GM21390 (cell line): ENCODE results near the gene ELP6.
"Not testable (repeated sequence)": the region's sequence is repeated elsewhere in the genome, so short reads cannot be mapped to it uniquely, and the experiment has no call there.

Source experiments
- ATAC-seq: cut with Tn5 transposase; IDR thresholded peaks from one replicate; pipeline ENCODE4 v1.9.1; 2021; ENCODE audit not compliant: unreplicated experiment

Gene ELP6

GRCh38 chr3:47515100-47515499, 1.6 kb upstream of the ELP6 start:
- no peak for ATAC-seq

- ATAC-seq = no peak
These were observed 942 bp downstream of the ELP6 start for GRCh38 chr3:47512416-47513124.

- not testable (repeated sequence) for ATAC-seq
These were observed 8.2 kb downstream of the ELP6 start for GRCh38 chr3:47505267-47505666.

- ATAC-seq = no peak
These were observed 9.4 kb downstream of the ELP6 start for GRCh38 chr3:47504113-47504512.

GRCh38 chr3:47503033-47503432, 10.5 kb downstream of the ELP6 start:
- no peak for ATAC-seq

- no peak for ATAC-seq
These were observed 16.6 kb downstream of the ELP6 start for GRCh38 chr3:47496892-47497291.

GRCh38 chr3:47495886-47496285, 17.6 kb downstream of the ELP6 start:
- no peak for ATAC-seq

GRCh38 chr3:47495111-47495510, 18.4 kb downstream of the ELP6 start:
- no peak for ATAC-seq

- ATAC-seq = no peak
These were observed 21.7 kb downstream of the ELP6 start for GRCh38 chr3:47491777-47492176.

- ATAC-seq = no peak
These were observed 22.3 kb downstream of the ELP6 start for GRCh38 chr3:47491186-47491585.

- no peak for ATAC-seq
These were observed 26.2 kb downstream of the ELP6 start for GRCh38 chr3:47487265-47487664.

GRCh38 chr3:47485812-47486211, 27.7 kb downstream of the ELP6 start:
- no peak for ATAC-seq

GRCh38 chr3:47482366-47482765, 31.1 kb downstream of the ELP6 start:
- no peak for ATAC-seq

GRCh38 chr3:47481763-47482162, 31.7 kb downstream of the ELP6 start:
- ATAC-seq = not testable (repeated sequence)

- not testable (repeated sequence) for ATAC-seq
These were observed 33.2 kb downstream of the ELP6 start for GRCh38 chr3:47480267-47480666.

GRCh38 chr3:47479826-47480160, 33.7 kb downstream of the ELP6 start:
- no peak for ATAC-seq

GRCh38 chr3:47478022-47478421, 35.5 kb downstream of the ELP6 start:
- ATAC-seq = no peak

GRCh38 chr3:47476644-47477199, 36.8 kb downstream of the ELP6 start:
- ATAC-seq = no peak

GRCh38 chr3:47476330-47476626, 37.2 kb downstream of the ELP6 start:
- no peak for ATAC-seq

- peak; percentile 89 for ATAC-seq
These were observed 37.8 kb downstream of the ELP6 start, which contains the start of gene SCAP for GRCh38 chr3:47475570-47476329. Gene SCAP, minus strand, starts transcription at chr3:47475941. Its CDS starts 32,948 bp downstream, at chr3:47442993.

GRCh38 chr3:47475029-47475569, 38.4 kb downstream of the ELP6 start:
- no peak for ATAC-seq

GRCh38 chr3:47473391-47473790, 40.1 kb downstream of the ELP6 start:
- ATAC-seq = no peak
